ENCODE measurements around the gene VAPB.

Gene VAPB

GRCh38 chr20:58479726-58480440 lies 90.9 kb downstream of the VAPB start:
- DNase-seq (ENCODE audit: low read depth in 1 of 2, low spot score in 1 of 2), result no peak

GRCh38 chr20:58480551-58481336 lies 91.7 kb downstream of the VAPB start:
- DNase-seq (ENCODE audit: low read depth in 1 of 2, low spot score in 1 of 2), result no peak

DNA sequence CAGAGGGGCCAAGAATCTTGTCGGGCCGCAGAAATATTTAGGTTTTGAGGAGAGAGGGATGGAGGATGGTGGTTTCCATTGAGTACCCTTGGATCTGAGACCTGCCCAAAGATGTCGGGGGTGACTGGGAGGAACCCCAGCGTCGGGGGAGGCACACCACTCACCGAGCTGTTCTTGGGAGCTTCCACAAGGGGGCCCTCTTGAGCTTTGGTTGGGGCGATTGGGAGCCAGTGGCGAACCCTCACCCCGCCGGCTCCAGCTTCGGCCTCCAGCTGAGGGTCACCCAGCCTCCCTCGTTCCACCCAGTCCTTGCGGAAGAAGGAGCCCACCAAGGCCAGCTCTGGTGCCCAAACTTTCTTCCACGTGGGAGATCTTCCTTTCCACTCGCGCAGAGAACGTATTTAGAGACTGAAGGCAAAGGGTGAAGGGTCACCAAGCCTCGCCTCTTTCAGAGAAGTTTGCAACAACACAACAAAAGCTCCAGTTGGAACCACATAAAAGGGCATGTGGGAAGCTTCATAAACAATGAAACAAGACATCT lies 92.5 kb downstream of the VAPB start:
- peak in 1 of 2 donors; percentile 16 for DNase-seq (ENCODE audit: low read depth in 1 of 2, low spot score in 1 of 2)

DNA sequence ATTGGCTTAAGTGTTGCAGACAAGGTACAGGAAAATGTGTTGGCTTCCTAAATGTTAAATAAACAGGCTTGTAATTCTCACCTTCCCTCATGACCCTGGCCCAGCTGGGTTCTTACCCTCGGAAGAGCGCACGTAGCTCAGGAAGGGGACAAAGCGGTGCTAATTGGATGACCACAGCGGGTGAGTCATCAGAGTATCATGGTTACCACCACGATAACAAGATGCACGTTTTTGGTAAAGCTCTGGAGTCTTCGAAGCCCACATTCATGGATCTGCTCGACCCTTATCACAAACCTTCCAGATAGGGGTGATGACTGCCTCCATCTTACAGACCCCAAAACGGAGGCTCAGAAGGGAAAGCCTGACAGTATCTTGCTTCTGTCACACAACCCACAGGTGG lies 93.4 kb downstream of the VAPB start:
- no peak for DNase-seq (ENCODE audit: low read depth in 1 of 2, low spot score in 1 of 2)

GRCh38 chr20:58483051-58483450 lies 94.0 kb downstream of the VAPB start:
- DNase-seq (ENCODE audit: low read depth in 1 of 2, low spot score in 1 of 2), result no peak

DNA sequence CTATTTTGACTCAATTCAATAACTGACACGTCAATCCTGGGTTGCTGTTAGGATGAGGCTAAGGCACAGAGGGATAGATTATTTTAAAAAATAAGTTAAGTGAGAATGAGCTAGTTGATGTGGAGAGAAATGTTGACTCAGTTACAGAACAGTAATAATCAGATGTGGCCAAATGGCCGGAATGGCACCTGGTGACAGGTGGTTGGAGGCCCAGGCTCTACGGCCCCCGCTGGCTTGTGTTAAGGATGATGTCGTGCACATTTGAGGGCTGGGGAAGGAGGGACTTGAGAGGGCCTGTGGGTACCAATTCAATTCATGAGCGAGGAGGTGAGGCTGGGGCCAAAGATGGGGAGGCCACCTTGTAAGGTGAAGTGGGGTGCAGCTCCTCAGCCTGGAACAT lies 94.4 kb downstream of the VAPB start:
- no peak for DNase-seq (ENCODE audit: low read depth in 1 of 2, low spot score in 1 of 2)

GRCh38 chr20:58485393-58485792 lies 96.4 kb downstream of the VAPB start:
- no peak for DNase-seq (ENCODE audit: low read depth in 1 of 2, low spot score in 1 of 2)

- DNase-seq (ENCODE audit: low read depth in 1 of 2, low spot score in 1 of 2), result no peak
Measured at GRCh38 chr20:58486207-58486606, 97.2 kb downstream of the VAPB start.

- no peak for DNase-seq (ENCODE audit: low read depth in 1 of 2, low spot score in 1 of 2)
Measured at GRCh38 chr20:58492074-58492718, 103.2 kb downstream of the VAPB start.

GRCh38 chr20:58492795-58493524 lies 103.9 kb downstream of the VAPB start:
- no peak for DNase-seq (ENCODE audit: low read depth in 1 of 2, low spot score in 1 of 2)

DNA sequence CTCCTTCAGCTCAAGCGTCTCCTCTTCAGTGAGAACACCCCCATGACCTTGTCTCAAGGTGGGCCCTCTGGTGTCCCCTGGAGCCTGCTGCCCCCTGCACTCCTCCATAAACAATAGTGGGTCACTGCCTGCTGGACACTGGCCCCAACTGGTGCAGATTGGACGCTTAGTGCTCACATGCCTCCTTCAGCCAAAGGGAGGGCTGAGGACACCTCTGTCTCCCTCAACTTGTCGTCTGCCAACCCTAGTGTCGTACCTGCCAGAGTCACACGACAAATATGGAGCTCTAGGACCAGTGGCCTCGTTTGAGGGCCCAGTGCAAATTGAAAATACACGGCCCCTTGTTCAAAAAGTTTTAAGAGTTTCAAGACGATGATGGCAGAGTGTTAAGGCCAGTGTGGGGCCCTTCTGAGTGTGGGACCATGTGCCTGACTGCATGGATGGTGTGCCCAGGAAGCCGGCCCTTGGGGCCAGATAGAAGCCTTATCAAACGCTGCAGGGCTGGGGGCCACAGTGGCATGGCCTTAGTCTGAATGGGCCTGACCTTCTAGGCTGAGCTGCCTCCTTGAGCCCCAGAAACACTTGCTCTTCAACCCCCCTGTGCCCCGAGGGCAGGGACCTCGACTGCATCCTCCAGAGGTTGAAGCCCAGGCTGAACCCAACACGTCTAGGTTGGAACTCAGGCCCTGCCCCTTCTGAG lies 106.0 kb downstream of the VAPB start:
- no peak for DNase-seq (ENCODE audit: low read depth in 1 of 2, low spot score in 1 of 2)

DNA sequence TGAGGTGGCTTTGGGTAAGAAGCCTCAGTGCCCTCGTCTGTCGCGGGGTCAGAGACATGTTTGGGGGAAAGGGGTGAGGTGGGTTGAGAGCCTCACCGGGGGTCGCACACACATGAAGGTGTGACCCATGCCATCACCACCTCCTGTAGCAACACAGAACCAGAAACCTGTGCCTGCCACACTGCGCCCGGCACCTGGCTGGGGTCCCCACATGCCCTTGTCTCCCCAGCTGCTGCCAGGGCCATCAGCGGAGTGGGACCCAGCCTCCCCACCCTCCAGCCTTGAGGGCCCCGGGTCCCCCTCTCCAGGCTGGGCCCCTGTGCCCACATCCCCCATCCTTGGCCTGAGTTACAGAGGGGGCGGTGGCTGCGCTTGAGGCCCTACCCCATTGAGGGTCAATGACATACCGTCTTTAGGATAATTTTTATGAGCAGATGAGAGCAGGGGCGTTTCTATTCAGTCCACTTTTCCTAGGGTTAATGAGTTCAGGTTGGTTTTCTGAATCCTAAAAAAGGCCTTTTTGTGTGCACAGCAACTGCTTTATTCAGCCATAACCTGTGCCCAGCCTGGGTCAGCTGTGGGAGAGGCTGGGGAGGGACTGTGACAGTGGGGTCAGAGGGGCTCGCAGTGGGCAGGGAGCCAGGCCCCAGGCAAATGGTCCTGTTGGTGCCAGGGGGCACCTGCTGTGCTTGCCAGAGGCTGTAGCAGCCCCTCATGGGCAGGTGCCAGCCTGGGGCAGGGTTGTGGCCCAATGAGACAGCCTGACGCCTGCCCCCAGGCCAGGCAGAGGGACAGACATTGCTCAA lies 106.8 kb downstream of the VAPB start:
- DNase-seq (ENCODE audit: low read depth in 1 of 2, low spot score in 1 of 2), result no peak

GRCh38 chr20:58496429-58496769 lies 107.4 kb downstream of the VAPB start:
- no peak for DNase-seq (ENCODE audit: low read depth in 1 of 2, low spot score in 1 of 2)

- no peak for DNase-seq (ENCODE audit: low read depth in 1 of 2, low spot score in 1 of 2)
Measured at GRCh38 chr20:58497076-58497641, 108.1 kb downstream of the VAPB start.

- DNase-seq (ENCODE audit: low read depth in 1 of 2, low spot score in 1 of 2), result no peak
Measured at GRCh38 chr20:58497724-58498469, 108.9 kb downstream of the VAPB start.

GRCh38 chr20:58498470-58499068 lies 109.5 kb downstream of the VAPB start:
- no peak for DNase-seq (ENCODE audit: low read depth in 1 of 2, low spot score in 1 of 2)

DNA sequence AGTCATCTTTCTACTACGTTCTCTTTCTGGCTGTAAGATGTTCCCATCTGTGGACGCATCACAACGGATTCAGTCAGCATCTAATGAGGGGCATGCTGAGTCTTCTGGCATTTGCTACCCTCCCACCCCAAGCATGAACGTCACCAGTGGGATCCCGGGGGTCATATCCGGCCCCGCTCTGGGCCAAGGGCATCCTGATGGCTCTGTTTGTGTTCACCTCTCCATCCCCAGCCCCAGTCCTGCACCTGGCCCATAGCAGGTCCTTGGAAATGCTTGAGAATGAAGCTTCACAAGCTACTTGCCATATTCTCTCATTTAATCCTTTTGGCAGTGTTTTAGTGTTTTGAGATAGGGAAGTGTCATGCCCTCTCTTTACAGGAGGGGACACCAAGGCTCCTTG lies 111.2 kb downstream of the VAPB start:
- no peak for DNase-seq (ENCODE audit: low read depth in 1 of 2, low spot score in 1 of 2)
